Glomerular endothelial cell (primary cell): ENCODE data around the gene MTCL1. TPM values are rescaled to one million over a fixed set of nuclear protein-coding genes. Genes with fewer than 3 reads are reported as not detected.

Experiments
- DNase-seq: peaks from one replicate; pipeline ENCODE4 v3.0.0-alpha.2; 2011; ENCODE audit warnings: low read depth, low spot score; ENCODE audit errors: extremely low read depth
- total RNA-seq: library from RNA; depleted of rRNA; stranded (reverse); fragments of >200 nt; gene quantifications from 2 replicates; pipeline ENCODE4 v1.2.3, GENCODE V29; 2015

The MTCL1 gene
- total RNA-seq, 1 donor from 2014 or later: 16.3 TPM

- DNase-seq: no peak
Observed at GRCh38 chr18:8854550-8854949, 149.2 kb downstream of the MTCL1 start.

- no peak for DNase-seq
Observed at GRCh38 chr18:8854962-8855361, 149.6 kb downstream of the MTCL1 start.

GRCh38 chr18:8856212-8856611 is 150.9 kb downstream of the MTCL1 start:
- no peak for DNase-seq

- no peak for DNase-seq
Observed at GRCh38 chr18:8856769-8857393, 151.5 kb downstream of the MTCL1 start.

- DNase-seq: no peak
Observed at GRCh38 chr18:8857806-8858205, 152.4 kb downstream of the MTCL1 start.

GRCh38 chr18:8858888-8859511 is 153.6 kb downstream of the MTCL1 start:
- no peak for DNase-seq

GRCh38 chr18:8860845-8861642 is 155.7 kb downstream of the MTCL1 start:
- no peak for DNase-seq

GRCh38 chr18:8863427-8863826 is 158.1 kb downstream of the MTCL1 start:
- no peak for DNase-seq

GRCh38 chr18:8865934-8866333 is 160.6 kb downstream of the MTCL1 start:
- no peak for DNase-seq

- DNase-seq: no peak
Observed at GRCh38 chr18:8866679-8867078, 161.3 kb downstream of the MTCL1 start.

- DNase-seq: no peak
Observed at GRCh38 chr18:8868276-8868675, 162.9 kb downstream of the MTCL1 start.

- DNase-seq: no peak
Observed at GRCh38 chr18:8868779-8869415, 163.5 kb downstream of the MTCL1 start.

GRCh38 chr18:8869696-8870095 is 164.3 kb downstream of the MTCL1 start:
- no peak for DNase-seq

GRCh38 chr18:8870528-8870927 is 165.2 kb downstream of the MTCL1 start:
- DNase-seq: no peak

- DNase-seq: no peak
Observed at GRCh38 chr18:8871489-8871888, 166.1 kb downstream of the MTCL1 start.

- DNase-seq: no peak
Observed at GRCh38 chr18:8874872-8875271, 169.5 kb downstream of the MTCL1 start.

GRCh38 chr18:8876887-8877286 is 171.5 kb downstream of the MTCL1 start:
- DNase-seq: no peak

- DNase-seq: no peak
Observed at GRCh38 chr18:8881103-8881502, 175.7 kb downstream of the MTCL1 start.
